ENCODE measurements around the gene TNRC18. TPM values are rescaled to one million over a fixed set of nuclear protein-coding genes. Genes with fewer than 3 reads are reported as not detected.

TNRC18 gene
- polyA plus RNA-seq, 1 donor from 2014 or later: 23.6 TPM

- H3K4me3 ChIP-seq (ENCODE audit: low read length): no peak overlapping the region
- no peaks in the 10 kb centered on the region for H3F3A ChIP-seq (ENCODE audit: insufficient read depth, low read length, poor library complexity, severe bottlenecking)
- no peak overlapping the region for H3K4me2 ChIP-seq (ENCODE audit: low read length)
- H3K9ac ChIP-seq (ENCODE audit: low read length): no peak overlapping the region
- no peaks in the 10 kb centered on the region for H3K27me3 ChIP-seq (ENCODE audit: insufficient read depth, low read depth, low read length)
- H2AFZ ChIP-seq (ENCODE audit: low read depth, low read length): no peak overlapping the region
- H3K9me2 ChIP-seq (ENCODE audit: insufficient read depth, low read length): no peaks in the 10 kb centered on the region
- no peak for TF ChIP-seq EP300 (conservative IDR thresholded peaks at IDR 0.05; ENCODE audit: poor library complexity, severe bottlenecking)
- no peak for TF ChIP-seq EZH2 (IDR thresholded peaks at IDR 0.05; ENCODE audit: borderline replicate concordance, insufficient read depth, low read length, poor library complexity, severe bottlenecking)
- TF ChIP-seq SMC3 (conservative IDR thresholded peaks at IDR 0.05; ENCODE audit: poor library complexity): no peak
- TF ChIP-seq TAF1 (IDR thresholded peaks at IDR 0.05; ENCODE audit: low read depth): no peak
- no peak for TF ChIP-seq POLR2AphosphoS5 (IDR thresholded peaks at IDR 0.05)
- TF ChIP-seq RAD21 (conservative IDR thresholded peaks at IDR 0.05): no peak
- TF ChIP-seq REST (IDR thresholded peaks at IDR 0.05; ENCODE audit: borderline replicate concordance): no peak
- no peak for TF ChIP-seq CTCF (IDR thresholded peaks at IDR 0.05; ENCODE audit: poor library complexity, severe bottlenecking)
- TF ChIP-seq MXI1 (conservative IDR thresholded peaks at IDR 0.05; ENCODE audit: poor library complexity, severe bottlenecking): no peak
- H3K36me3 ChIP-seq (ENCODE audit: insufficient read depth, low read length): no peaks in the 10 kb centered on the region
- no peaks in the 10 kb centered on the region for H3K79me2 ChIP-seq (replicated peaks; ENCODE audit: insufficient read depth, low read length)
- H3K27ac ChIP-seq (ENCODE audit: low read length): no peak overlapping the region
- no peaks in the 10 kb centered on the region for H4K20me1 ChIP-seq (ENCODE audit: insufficient read depth)
- H3K9me3 ChIP-seq (ENCODE audit: low read length): no peaks in the 10 kb centered on the region
These were observed 18.3 kb upstream of the TNRC18 start for GRCh38 chr7:5441840-5442503.

- H2AFZ ChIP-seq (ENCODE audit: low read depth, low read length): no peak overlapping the region
- H3K9me3 ChIP-seq (ENCODE audit: low read length): no peaks in the 10 kb centered on the region
- no peak overlapping the region for H3K27ac ChIP-seq (ENCODE audit: low read length)
- TF ChIP-seq MXI1 (conservative IDR thresholded peaks at IDR 0.05; ENCODE audit: poor library complexity, severe bottlenecking) (no peak), TAF1 (IDR thresholded peaks at IDR 0.05; ENCODE audit: low read depth) (no peak), EP300 (conservative IDR thresholded peaks at IDR 0.05; ENCODE audit: poor library complexity, severe bottlenecking) (no peak), REST (IDR thresholded peaks at IDR 0.05; ENCODE audit: borderline replicate concordance) (no peak), RAD21 (conservative IDR thresholded peaks at IDR 0.05) (no peak), EZH2 (IDR thresholded peaks at IDR 0.05; ENCODE audit: borderline replicate concordance, insufficient read depth, low read length, poor library complexity, severe bottlenecking) (no peak), SMC3 (conservative IDR thresholded peaks at IDR 0.05; ENCODE audit: poor library complexity) (no peak)
- no peak overlapping the region for H3K4me2 ChIP-seq (ENCODE audit: low read length)
- H3K79me2 ChIP-seq (replicated peaks; ENCODE audit: insufficient read depth, low read length): peaks cover 16% of the 10 kb centered on the region
- no peak overlapping the region for H3K4me3 ChIP-seq (ENCODE audit: low read length)
- H3K27me3 ChIP-seq (ENCODE audit: insufficient read depth, low read depth, low read length): no peaks in the 10 kb centered on the region
- no peaks in the 10 kb centered on the region for H3F3A ChIP-seq (ENCODE audit: insufficient read depth, low read length, poor library complexity, severe bottlenecking)
- H3K9ac ChIP-seq (ENCODE audit: low read length): no peak overlapping the region
- H4K20me1 ChIP-seq (ENCODE audit: insufficient read depth): no peaks in the 10 kb centered on the region
- H3K36me3 ChIP-seq (ENCODE audit: insufficient read depth, low read length): no peaks in the 10 kb centered on the region
- no peaks in the 10 kb centered on the region for H3K9me2 ChIP-seq (ENCODE audit: insufficient read depth, low read length)
These were observed 16.2 kb upstream of the TNRC18 start for GRCh38 chr7:5439572-5440496.
